Measurements from ENCODE around the gene CTRL. TPM values are rescaled to one million over a fixed set of nuclear protein-coding genes. Genes with fewer than 3 reads are reported as not detected.
A peak's percentile ranks its signal among the peaks of the same experiment; 100 is the strongest.

The CTRL gene
- total RNA-seq, 4 donors from 2014 or later, result 2.4 to 5.3 (median 3.8) TPM

DNA sequence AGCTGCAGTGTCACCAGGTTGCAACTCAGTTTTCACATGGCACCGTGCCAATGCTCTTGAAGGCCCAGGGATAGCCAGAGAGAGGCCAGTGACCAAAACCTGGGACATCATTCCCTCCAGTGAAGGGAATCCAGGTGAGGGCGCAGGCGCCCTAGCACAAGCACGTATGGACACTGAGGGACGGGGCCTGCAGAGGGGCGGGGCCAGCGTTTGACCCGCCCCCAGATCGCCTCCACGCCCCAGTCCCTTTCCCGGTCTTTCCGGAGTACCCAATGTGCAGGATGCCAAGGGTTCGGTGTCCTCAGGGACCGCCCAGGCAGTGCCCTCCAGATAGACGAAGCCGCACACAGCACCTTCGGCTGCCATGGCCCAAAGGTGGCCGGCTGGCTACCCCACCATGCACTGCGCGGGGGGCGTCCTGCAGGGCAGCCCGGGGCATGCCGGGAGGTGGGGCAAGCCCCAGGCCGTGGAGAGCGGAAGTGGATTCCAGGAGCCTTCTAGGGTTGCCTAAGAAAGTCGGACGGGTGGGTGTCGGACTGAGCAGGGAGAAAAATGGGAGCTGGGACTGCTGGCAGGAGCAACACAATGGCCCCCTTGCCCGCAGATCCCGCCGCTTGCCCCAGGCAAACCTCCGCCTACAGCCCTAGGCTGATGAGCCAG is 32.1 kb upstream of the CTRL start:
- Histone ChIP-seq H3K4me3 (no peak overlapping the region), H3K27ac (peak overlapping the region in 2 of 4 donors; percentile 19 to 43)

GRCh38 chr16:67963292-67963661 is 31.6 kb upstream of the CTRL start:
- no peak for TF ChIP-seq POLR2A (IDR thresholded peaks at IDR 0.05)
- TF ChIP-seq, protein P1, sequence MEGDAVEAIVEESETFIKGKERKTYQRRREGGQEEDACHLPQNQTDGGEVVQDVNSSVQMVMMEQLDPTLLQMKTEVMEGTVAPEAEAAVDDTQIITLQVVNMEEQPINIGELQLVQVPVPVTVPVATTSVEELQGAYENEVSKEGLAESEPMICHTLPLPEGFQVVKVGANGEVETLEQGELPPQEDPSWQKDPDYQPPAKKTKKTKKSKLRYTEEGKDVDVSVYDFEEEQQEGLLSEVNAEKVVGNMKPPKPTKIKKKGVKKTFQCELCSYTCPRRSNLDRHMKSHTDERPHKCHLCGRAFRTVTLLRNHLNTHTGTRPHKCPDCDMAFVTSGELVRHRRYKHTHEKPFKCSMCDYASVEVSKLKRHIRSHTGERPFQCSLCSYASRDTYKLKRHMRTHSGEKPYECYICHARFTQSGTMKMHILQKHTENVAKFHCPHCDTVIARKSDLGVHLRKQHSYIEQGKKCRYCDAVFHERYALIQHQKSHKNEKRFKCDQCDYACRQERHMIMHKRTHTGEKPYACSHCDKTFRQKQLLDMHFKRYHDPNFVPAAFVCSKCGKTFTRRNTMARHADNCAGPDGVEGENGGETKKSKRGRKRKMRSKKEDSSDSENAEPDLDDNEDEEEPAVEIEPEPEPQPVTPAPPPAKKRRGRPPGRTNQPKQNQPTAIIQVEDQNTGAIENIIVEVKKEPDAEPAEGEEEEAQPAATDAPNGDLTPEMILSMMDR (IDR thresholded peaks at IDR 0.05), result no peak
- Histone ChIP-seq H3K4me1 (peaks cover 0 to 61% (median 7%) of the 10 kb centered on the region in 4 donors), H3K4me3 (no peak overlapping the region), H3K36me3 (peaks cover 0 to 23% (median 0%) of the 10 kb centered on the region in 3 donors), H3K9me3 (no peaks in the 10 kb centered on the region), H3K27me3 (no peaks in the 10 kb centered on the region), H3K27ac (peak overlapping the region in 2 of 4 donors; percentile 19 to 43)
- no peak for DNase-seq

More for the DNA sequence above, 32.1 kb upstream of the CTRL start:
- Histone ChIP-seq H3K9me3 (no peaks in the 10 kb centered on the region), H3K4me1 (peaks cover 0 to 61% (median 7%) of the 10 kb centered on the region in 4 donors), H3K36me3 (peaks cover 0 to 23% (median 0%) of the 10 kb centered on the region in 3 donors), H3K27me3 (no peaks in the 10 kb centered on the region)
- TF ChIP-seq POLR2A (IDR thresholded peaks at IDR 0.05), result no peak
- TF ChIP-seq, protein P1 (IDR thresholded peaks at IDR 0.05), result no peak
- DNase-seq, result no peak

DNA sequence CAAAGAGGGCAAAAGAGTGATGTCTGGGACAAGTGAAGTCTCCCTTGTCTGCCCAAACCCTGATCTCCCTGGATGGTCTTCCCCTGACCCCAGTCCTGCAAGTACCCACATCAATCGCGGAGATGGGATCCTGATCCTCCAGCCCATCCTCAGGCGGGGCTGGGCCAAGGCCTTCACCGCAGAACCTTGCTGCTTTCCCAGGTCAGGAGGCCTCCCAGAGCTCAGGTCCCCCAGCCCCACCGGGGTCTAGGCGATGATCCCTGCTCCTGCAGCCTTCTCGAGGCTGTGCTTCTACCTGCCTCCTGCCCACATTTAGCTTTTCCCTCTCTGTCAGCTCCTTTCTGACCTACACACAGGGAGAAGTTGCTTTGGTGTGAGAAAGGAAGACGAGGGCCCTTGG is 30.5 kb upstream of the CTRL start:
- Histone ChIP-seq H3K9me3 (no peaks in the 10 kb centered on the region), H3K36me3 (peaks cover 0 to 28% (median 0%) of the 10 kb centered on the region in 3 donors), H3K27me3 (no peaks in the 10 kb centered on the region), H3K4me3 (no peak overlapping the region), H3K27ac (peak overlapping the region in 1 of 4 donors; percentile 34), H3K4me1 (peaks cover 0 to 57% (median 3%) of the 10 kb centered on the region in 4 donors)
- no peak for TF ChIP-seq POLR2A (IDR thresholded peaks at IDR 0.05)
- TF ChIP-seq, protein P1 (IDR thresholded peaks at IDR 0.05), result no peak
- no peak for DNase-seq

- Histone ChIP-seq H3K4me3 (no peak overlapping the region), H3K27ac (peak overlapping the region in 2 of 4 donors; percentile 33 to 34), H3K4me1 (peaks cover 0 to 51% (median under 1%) of the 10 kb centered on the region in 4 donors), H3K27me3 (no peaks in the 10 kb centered on the region), H3K9me3 (no peaks in the 10 kb centered on the region), H3K36me3 (peaks cover 0 to 28% (median 0%) of the 10 kb centered on the region in 3 donors)
- DNase-seq, result peak in 2 of 3 donors; percentile 75 to 85
- TF ChIP-seq POLR2A (IDR thresholded peaks at IDR 0.05), result no peak
- TF ChIP-seq, protein P1 (IDR thresholded peaks at IDR 0.05), result no peak
Observed at GRCh38 chr16:67961551-67961957, 29.9 kb upstream of the CTRL start.

GRCh38 chr16:67959536-67960329 is 28.1 kb upstream of the CTRL start:
- Histone ChIP-seq H3K4me3 (no peak overlapping the region), H3K36me3 (peaks cover 0 to 36% (median 0%) of the 10 kb centered on the region in 3 donors), H3K4me1 (peaks cover 0 to 33% (median 0%) of the 10 kb centered on the region in 4 donors), H3K27ac (peak overlapping the region; percentile 31 to 64 (median 51)), H3K27me3 (no peaks in the 10 kb centered on the region), H3K9me3 (no peaks in the 10 kb centered on the region)
- TF ChIP-seq, protein P1 (IDR thresholded peaks at IDR 0.05), result no peak
- TF ChIP-seq POLR2A (IDR thresholded peaks at IDR 0.05), result no peak
- DNase-seq, result no peak
